Nephron (organoid): ENCODE results near the gene SFRP4.

Experiments
- H3K27ac Mint-ChIP-seq, 3 experiments: 2 replicates each; pipeline ENCODE4 v1.8.0; 2020; ENCODE audit warnings: mixed read lengths in 3 of 3, mild to moderate bottlenecking in 2 of 3, moderate library complexity in 1 of 3
- H3K27me3 Mint-ChIP-seq: 2 replicates; pipeline ENCODE4 v1.8.0; 2021; ENCODE audit warnings: low read depth, mild to moderate bottlenecking, moderate library complexity, mixed read lengths
- H3K36me3 Mint-ChIP-seq: 2 replicates; pipeline ENCODE4 v1.8.0; 2020; ENCODE audit warnings: low read depth, mixed read lengths
- H3K4me1 Mint-ChIP-seq: 2 replicates; pipeline ENCODE4 v1.8.0; 2020; ENCODE audit warnings: mixed read lengths
- H3K4me3 Mint-ChIP-seq, 3 experiments: 2 replicates each; pipeline ENCODE4 v1.8.0; 2020; ENCODE audit warnings: mild to moderate bottlenecking in 3 of 3, mixed read lengths in 3 of 3, moderate library complexity in 2 of 3
- H3K9me3 Mint-ChIP-seq: 2 replicates; pipeline ENCODE4 v1.8.0; 2020; ENCODE audit warnings: mixed read lengths
- TF ChIP-seq, protein P1 (sequence below), 3 experiments: fragments of 200-600 bp; sonication (generic); IDR thresholded peaks; one replicate each; pipeline ENCODE4 v1.5.0; 2021; ENCODE audit warnings: antibody characterized with exemption in 3 of 3; ENCODE audit not compliant: unreplicated experiment in 3 of 3

The SFRP4 gene

DNA sequence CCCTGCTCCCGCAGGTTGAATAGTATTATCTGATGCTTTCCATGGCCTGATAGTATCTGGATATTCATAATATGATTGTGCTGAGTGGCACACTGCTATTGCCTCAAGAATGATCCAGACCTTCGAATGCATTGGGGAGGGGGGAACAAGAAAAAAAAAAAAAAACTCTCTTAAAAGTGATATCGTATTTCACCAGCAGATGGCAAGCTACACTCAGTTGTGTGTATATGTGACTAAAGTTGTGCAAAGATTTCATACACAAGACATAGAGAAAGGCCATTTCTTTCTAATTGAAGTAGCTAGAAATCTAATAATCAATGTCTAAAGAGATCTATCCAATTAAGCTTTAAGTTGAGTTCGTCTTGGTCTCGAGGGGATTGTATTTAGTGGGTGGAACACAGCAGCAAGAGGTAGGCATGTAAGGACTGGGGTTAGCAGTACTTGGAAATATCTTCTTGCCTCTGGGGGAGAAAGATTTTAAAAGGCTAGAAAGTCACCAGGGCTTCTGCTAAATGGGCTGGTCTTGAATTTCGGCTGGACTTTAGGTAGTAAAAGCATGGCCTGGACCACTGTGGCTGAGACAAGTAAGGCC lies 15.3 kb downstream of the SFRP4 start:
- no peaks in the 10 kb centered on the region for H3K27me3 Mint-ChIP-seq
- peaks cover 22% of the 10 kb centered on the region for H3K4me1 Mint-ChIP-seq
- peak overlapping the region; percentile 75 to 79 (median 78) for H3K27ac Mint-ChIP-seq
- peak overlapping the region in 2 of 3 experiments; percentile 7 to 12 for H3K4me3 Mint-ChIP-seq
- H3K36me3 Mint-ChIP-seq: no peaks in the 10 kb centered on the region
- TF ChIP-seq, protein P1, sequence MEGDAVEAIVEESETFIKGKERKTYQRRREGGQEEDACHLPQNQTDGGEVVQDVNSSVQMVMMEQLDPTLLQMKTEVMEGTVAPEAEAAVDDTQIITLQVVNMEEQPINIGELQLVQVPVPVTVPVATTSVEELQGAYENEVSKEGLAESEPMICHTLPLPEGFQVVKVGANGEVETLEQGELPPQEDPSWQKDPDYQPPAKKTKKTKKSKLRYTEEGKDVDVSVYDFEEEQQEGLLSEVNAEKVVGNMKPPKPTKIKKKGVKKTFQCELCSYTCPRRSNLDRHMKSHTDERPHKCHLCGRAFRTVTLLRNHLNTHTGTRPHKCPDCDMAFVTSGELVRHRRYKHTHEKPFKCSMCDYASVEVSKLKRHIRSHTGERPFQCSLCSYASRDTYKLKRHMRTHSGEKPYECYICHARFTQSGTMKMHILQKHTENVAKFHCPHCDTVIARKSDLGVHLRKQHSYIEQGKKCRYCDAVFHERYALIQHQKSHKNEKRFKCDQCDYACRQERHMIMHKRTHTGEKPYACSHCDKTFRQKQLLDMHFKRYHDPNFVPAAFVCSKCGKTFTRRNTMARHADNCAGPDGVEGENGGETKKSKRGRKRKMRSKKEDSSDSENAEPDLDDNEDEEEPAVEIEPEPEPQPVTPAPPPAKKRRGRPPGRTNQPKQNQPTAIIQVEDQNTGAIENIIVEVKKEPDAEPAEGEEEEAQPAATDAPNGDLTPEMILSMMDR (IDR thresholded peaks at IDR 0.05; ENCODE audit: unreplicated experiment in 3 of 3): peak; percentile 58 to 76 (median 63)
- H3K9me3 Mint-ChIP-seq: no peaks in the 10 kb centered on the region

- TF ChIP-seq, protein P1 (IDR thresholded peaks at IDR 0.05; ENCODE audit: unreplicated experiment in 3 of 3): no peak
- H3K27ac Mint-ChIP-seq: peak overlapping the region; percentile 79 to 97 (median 93)
- no peak overlapping the region for H3K4me3 Mint-ChIP-seq
- H3K36me3 Mint-ChIP-seq: no peaks in the 10 kb centered on the region
- H3K9me3 Mint-ChIP-seq: no peaks in the 10 kb centered on the region
- peaks cover 22% of the 10 kb centered on the region for H3K4me1 Mint-ChIP-seq
- no peaks in the 10 kb centered on the region for H3K27me3 Mint-ChIP-seq
Observed at GRCh38 chr7:37899712-37900247, 16.8 kb downstream of the SFRP4 start.

DNA sequence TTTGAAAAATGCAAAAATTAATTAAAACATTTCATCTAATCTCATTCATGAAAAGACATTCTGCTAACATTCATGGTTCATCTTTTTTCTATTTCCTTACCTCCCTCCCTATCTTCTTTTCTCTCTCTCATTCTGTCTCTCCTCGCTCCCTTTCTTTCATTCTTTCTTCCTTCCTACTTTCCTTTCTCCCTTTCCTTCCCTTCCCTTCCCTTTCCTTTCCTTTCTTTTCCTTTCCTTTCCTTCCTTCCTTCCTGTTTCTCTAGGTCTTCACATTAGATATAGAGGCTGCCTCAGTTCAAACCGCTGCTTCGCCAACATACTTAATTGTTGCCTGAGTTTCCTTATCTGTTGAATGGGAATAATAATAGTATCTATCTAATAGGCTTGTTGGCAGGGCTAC lies 21.9 kb downstream of the SFRP4 start:
- Mint-ChIP-seq H3K4me1 (peaks cover under 1% of the 10 kb centered on the region), H3K9me3 (peaks cover 3% of the 10 kb centered on the region), H3K27ac (no peak overlapping the region), H3K4me3 (no peak overlapping the region), H3K36me3 (no peaks in the 10 kb centered on the region), H3K27me3 (no peaks in the 10 kb centered on the region)
- TF ChIP-seq, protein P1 (IDR thresholded peaks at IDR 0.05; ENCODE audit: unreplicated experiment in 3 of 3): no peak

DNA sequence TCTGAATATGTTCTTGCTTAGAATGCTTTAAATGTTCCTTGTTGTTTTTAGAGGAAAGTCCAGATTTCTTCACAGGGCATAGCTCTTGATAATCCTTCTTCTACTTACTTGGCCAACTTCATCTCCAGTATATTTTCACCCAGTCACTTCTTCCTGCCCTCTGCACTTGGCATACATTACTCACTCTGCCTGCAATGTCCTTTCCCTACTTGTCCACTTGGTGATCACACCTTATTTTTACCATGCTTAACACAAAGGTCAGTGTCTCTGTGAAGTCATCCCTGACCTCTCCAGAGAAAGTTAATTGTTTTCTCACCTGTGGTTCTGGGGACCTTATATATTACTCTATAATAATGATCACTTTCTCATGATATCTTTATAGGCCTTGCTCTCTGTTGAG lies 23.3 kb downstream of the SFRP4 start:
- Mint-ChIP-seq H3K27me3 (no peaks in the 10 kb centered on the region), H3K27ac (no peak overlapping the region), H3K9me3 (peaks cover 3% of the 10 kb centered on the region), H3K4me1 (no peaks in the 10 kb centered on the region), H3K4me3 (no peak overlapping the region), H3K36me3 (no peaks in the 10 kb centered on the region)
- TF ChIP-seq, protein P1 (IDR thresholded peaks at IDR 0.05; ENCODE audit: unreplicated experiment in 3 of 3): no peak

GRCh38 chr7:37882086-37882485 lies 34.5 kb downstream of the SFRP4 start:
- H3K4me3 Mint-ChIP-seq: no peak overlapping the region
- H3K36me3 Mint-ChIP-seq: no peaks in the 10 kb centered on the region
- H3K4me1 Mint-ChIP-seq: no peaks in the 10 kb centered on the region
- H3K27me3 Mint-ChIP-seq: peaks cover 6% of the 10 kb centered on the region
- TF ChIP-seq, protein P1 (IDR thresholded peaks at IDR 0.05; ENCODE audit: unreplicated experiment in 3 of 3): no peak
- no peaks in the 10 kb centered on the region for H3K9me3 Mint-ChIP-seq
- no peak overlapping the region for H3K27ac Mint-ChIP-seq
